OCI-LY3 (cell line): Measurements from ENCODE around the gene ITGB8.

Source experiments
- CTCF ChIP-seq: fragments of 200-600, 300-600 bp; sonication (generic); IDR thresholded peaks from 2 replicates; pipeline ENCODE4 v1.5.1; 2014; ENCODE audit warnings: antibody characterized with exemption, low read length, low read depth
- EZH2phosphoT487 ChIP-seq: fragments of 200-600 bp; shearing (Covaris generic); IDR thresholded peaks from 2 replicates; pipeline ENCODE4 v1.6.1; 2018; ENCODE audit warnings: antibody characterized with exemption, mixed run types, low read depth

DNA sequence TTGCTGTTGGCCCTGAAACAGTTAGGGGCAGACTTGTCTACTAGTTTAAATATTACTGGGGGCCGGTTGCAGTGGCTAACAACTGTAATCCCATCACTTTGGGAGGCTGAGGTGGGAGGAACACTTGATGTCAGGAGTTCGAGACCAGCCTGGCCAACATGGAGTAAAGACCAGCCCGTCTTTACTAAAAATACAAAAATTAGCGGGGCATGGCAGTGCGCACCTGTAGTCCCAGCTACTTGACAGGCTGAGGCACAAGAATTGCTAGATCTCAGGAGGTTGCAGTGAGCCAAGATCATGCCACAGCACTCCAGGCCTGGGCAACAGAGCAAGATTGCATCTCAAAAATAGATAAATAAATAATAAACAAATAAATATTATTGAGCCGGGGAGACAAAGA lies 7.6 kb downstream of the ITGB8 start:
- no peak for TF ChIP-seq CTCF
- TF ChIP-seq EZH2phosphoT487: no peak
